B cell (primary cell): ENCODE data around the gene C20orf173. TPM values are rescaled to one million over a fixed set of nuclear protein-coding genes. Genes with fewer than 3 reads are reported as not detected.

Source experiments
- ATAC-seq: fragments of 200-7000 bp; cut with Tn5 transposase; one replicate; pipeline ENCODE4 v1.10.0; 2021; ENCODE audit warnings: low read depth, mild to moderate bottlenecking, moderate number of reproducible peaks, moderate library complexity
- CTCF ChIA-PET: fragments of 350-600 bp; sonication (Branson Sonifier 250); formaldehyde crosslinking; loops from one replicate; lab custom pipeline; 2021; ENCODE audit warnings: antibody characterized with exemption, inconsistent platforms; lab: Charles Lee
- POLR2A ChIA-PET: fragments of 350-600 bp; sonication (Branson Sonifier 250); formaldehyde crosslinking; loops from one replicate; lab custom pipeline; 2021; ENCODE audit warnings: antibody characterized with exemption; lab: Charles Lee
- DNase-seq: peaks from one replicate; pipeline ENCODE4 v3.0.0; 2013
- H2AFZ ChIP-seq: 2 replicates; pipeline ENCODE4 v1.6.1; 2012; ENCODE audit warnings: mild to moderate bottlenecking, low read depth, low read length; ENCODE audit not compliant: insufficient read depth, poor library complexity, severe bottlenecking
- H3K27ac ChIP-seq, 2 donors: 1 replicate in 1 of 2; 2 replicates in 1 of 2; pipeline ENCODE4 v1.5.1; 2012 to 2013; ENCODE audit warnings: low read length in 2 of 2, mild to moderate bottlenecking in 2 of 2, moderate library complexity in 1 of 2
- H3K27me3 ChIP-seq, 4 experiments: fragments of 200-600 bp in 1 of 4; sonication (generic) in 1 of 4; replicated peaks in 1 of 4; 1 replicate in 2 of 4; 2 replicates in 2 of 4; pipeline versions ENCODE4 v1.6.1 to v1.7.0; 2013 to 2016; ENCODE audit warnings: low read length in 3 of 4, mild to moderate bottlenecking in 2 of 4, mixed read lengths in 1 of 4, moderate library complexity in 1 of 4; ENCODE audit not compliant: insufficient read depth in 4 of 4, control insufficient read depth in 3 of 4; ENCODE audit errors: control extremely low read depth in 1 of 4
- H3K36me3 ChIP-seq, 2 experiments: replicated peaks in 1 of 2; 1 replicate in 1 of 2; 2 replicates in 1 of 2; pipeline versions ENCODE4 v1.6.1 to v1.7.1; 2013; ENCODE audit warnings: low read length in 1 of 2; ENCODE audit not compliant: insufficient read depth in 2 of 2, control insufficient read depth in 1 of 2; ENCODE audit errors: control extremely low read depth in 1 of 2, extremely low read depth in 1 of 2
- H3K4me1 ChIP-seq, 2 donors: fragments of 200-600 bp in 1 of 2; sonication (generic) in 1 of 2; 1 replicate in 1 of 2; 2 replicates in 1 of 2; pipeline versions ENCODE4 v1.5.1 to v1.6.1; 2013 to 2017; ENCODE audit warnings: low read length in 2 of 2; ENCODE audit not compliant: control insufficient read depth in 2 of 2, insufficient read depth in 2 of 2
- H3K4me2 ChIP-seq: replicated peaks from 2 replicates; pipeline ENCODE3; 2012; ENCODE audit warnings: mild to moderate bottlenecking, low read depth, low read length; ENCODE audit not compliant: poor library complexity, severe bottlenecking
- H3K4me3 ChIP-seq, 5 experiments: fragments of 200-600 bp in 1 of 5; sonication (generic) in 1 of 5; 1 replicate in 3 of 5; 2 replicates in 2 of 5; pipeline versions ENCODE4 v1.5.1 to v1.7.0; 2011 to 2016; ENCODE audit warnings: low read length in 4 of 5, mild to moderate bottlenecking in 4 of 5, low read depth in 2 of 5, control low read depth in 1 of 5, moderate library complexity in 1 of 5; ENCODE audit not compliant: insufficient read depth in 1 of 5; ENCODE audit errors: control extremely low read depth in 1 of 5, extremely low read depth in 1 of 5
- H3K79me2 ChIP-seq: fragments of 200-600 bp; sonication (generic); one replicate; pipeline ENCODE4 v1.6.0; 2016; ENCODE audit warnings: low read length; ENCODE audit not compliant: control insufficient read depth, insufficient read depth
- H3K9ac ChIP-seq: fragments of 200-600 bp; sonication (generic); 2 replicates; pipeline ENCODE4 v1.6.1; 2017; ENCODE audit warnings: mild to moderate bottlenecking, low read length, moderate library complexity
- H3K9me3 ChIP-seq, 3 donors: one replicate each; pipeline versions ENCODE4 v1.6.1 to v1.7.1; 2013; ENCODE audit warnings: low read length in 2 of 3; ENCODE audit not compliant: control insufficient read depth in 2 of 3, insufficient read depth in 1 of 3; ENCODE audit errors: control extremely low read depth in 1 of 3
- H4K20me1 ChIP-seq: 2 replicates; pipeline ENCODE4 v1.6.0; 2012; ENCODE audit warnings: mild to moderate bottlenecking, low read length; ENCODE audit not compliant: insufficient read depth, control insufficient read depth, poor library complexity, severe bottlenecking
- H3K27ac Mint-ChIP-seq: one replicate; pipeline ENCODE4 v1.8.0; 2021; ENCODE audit warnings: mixed read lengths
- H3K27me3 Mint-ChIP-seq: one replicate; pipeline ENCODE4 v1.8.0; 2021; ENCODE audit warnings: mixed read lengths
- H3K4me1 Mint-ChIP-seq: one replicate; pipeline ENCODE4 v1.8.0; 2021; ENCODE audit warnings: mixed read lengths
- H3K4me3 Mint-ChIP-seq: one replicate; pipeline ENCODE4 v1.8.0; 2021; ENCODE audit warnings: mixed read lengths
- H3K9me3 Mint-ChIP-seq: one replicate; pipeline ENCODE4 v1.8.0; 2022; ENCODE audit warnings: mixed read lengths; ENCODE audit not compliant: insufficient read depth
- CTCF ChIP-seq: fragments of 200-600 bp; IDR thresholded peaks from one replicate; pipeline ENCODE4 v1.8.0; 2022; ENCODE audit warnings: antibody characterized with exemption, mild to moderate bottlenecking
- EZH2 ChIP-seq: IDR thresholded peaks from 2 replicates; pipeline ENCODE4 v1.6.1; 2012; ENCODE audit warnings: borderline replicate concordance, low read depth, mild to moderate bottlenecking, moderate library complexity, low read length; ENCODE audit not compliant: insufficient read depth, poor library complexity, severe bottlenecking
- WGBS: methylation state at CpG from one replicate; pipeline ENCODE4 v1.1.5; 2013; ENCODE audit warnings: missing lambda C conversion rate; ENCODE audit not compliant: insufficient coverage; 5-methylcytosine and 5-hydroxymethylcytosine counted together
- intact Hi-C: fragments of 100-400 bp; cut with micrococcal nuclease; formaldehyde crosslinking; loops from one replicate; pipeline ENCODE4 v1.10.0; 2022
- polyA plus RNA-seq: library from polyadenylated mRNA; depleted of rRNA; stranded (reverse); fragments of >200 nt; gene quantifications from 2 replicates; pipeline ENCODE4 v1.2.3, GENCODE V29; 2012
- total RNA-seq, 2 donors: library from RNA; stranded (reverse); fragments of 120-200 nt in 1 of 2; gene quantifications; 1 replicate in 1 of 2; 2 replicates in 1 of 2; pipeline versions ENCODE4 v1.2.3 to v1.2.4, GENCODE V29; 2013 to 2022

The C20orf173 gene
- total and polyA plus RNA-seq, 2 donors (not counting 1 experiment from before 2014, with no cell fraction given) = not detected

GRCh38 chr20:35503281-35503680 lies 26.2 kb downstream of the C20orf173 start:
- H3K27me3 ChIP-seq = no peaks in the 10 kb centered on the region
- ChIA-PET CTCF (interaction anchor here (1.1 to 3.5 kb wide), 7 partner anchors 7 to 56 kb away, joined by 3 to 15 read pairs (median 5); no protein-coding TSS in a partner anchor), POLR2A (interaction anchor here (1.6 to 2.3 kb wide), 3 partner anchors 12 to 48 kb away, joined by 4 to 7 read pairs (median 5); partner anchors contain the start of gene CEP250)
- TF ChIP-seq CTCF = no peak
- no peak for TF ChIP-seq EZH2
- H3K36me3 ChIP-seq = peaks cover 13 to 77% of the 10 kb centered on the region in 2 experiments
- H3K4me3 ChIP-seq = no peak overlapping the region
- peak overlapping the region; percentile 57 for H3K4me2 ChIP-seq
- H2AFZ ChIP-seq = no peak overlapping the region
- peaks cover 49% of the 10 kb centered on the region for H3K79me2 ChIP-seq
- no peaks in the 10 kb centered on the region for H3K27me3 Mint-ChIP-seq
- peaks cover 65% of the 10 kb centered on the region for H3K4me1 Mint-ChIP-seq
- WGBS = over 99% methylated on average over 10 of the region's 10 CpGs
- H3K9me3 ChIP-seq = no peaks in the 10 kb centered on the region
- no peak overlapping the region for H3K9ac ChIP-seq
- H3K27ac ChIP-seq = no peak overlapping the region
- no peak for ATAC-seq
- H3K9me3 Mint-ChIP-seq = no peaks in the 10 kb centered on the region
- H4K20me1 ChIP-seq = peaks cover 53% of the 10 kb centered on the region
- peaks cover 53 to 62% of the 10 kb centered on the region in 2 donors for H3K4me1 ChIP-seq
- H3K27ac Mint-ChIP-seq = peak overlapping the region; percentile 84
- no peak for DNase-seq
- intact Hi-C loops = no loop called here
- no peak overlapping the region for H3K4me3 Mint-ChIP-seq

- no peaks in the 10 kb centered on the region for H3K9me3 ChIP-seq
- H3K4me1 Mint-ChIP-seq = peaks cover 57% of the 10 kb centered on the region
- TF ChIP-seq CTCF (no peak), EZH2 (no peak)
- H3K79me2 ChIP-seq = peaks cover 45% of the 10 kb centered on the region
- DNase-seq (peak; percentile 86), ATAC-seq (peak; percentile 94)
- intact Hi-C loops = loop anchor here (1.0 kb wide), 3 partner anchors 11 to 39 kb away; no protein-coding TSS in a partner anchor
- CTCF ChIA-PET = interaction anchor here (0.7 to 3.5 kb wide), 10 partner anchors 8 to 490 kb away, joined by 3 to 15 read pairs (median 5); no protein-coding TSS in a partner anchor
- H4K20me1 ChIP-seq = peaks cover 55% of the 10 kb centered on the region
- no peaks in the 10 kb centered on the region for H3K27me3 ChIP-seq
- no peak overlapping the region for H3K4me3 ChIP-seq
- peak overlapping the region; percentile 84 for H3K27ac Mint-ChIP-seq
- peak overlapping the region; percentile 54 for H3K4me3 Mint-ChIP-seq
- peaks cover 44 to 53% of the 10 kb centered on the region in 2 donors for H3K4me1 ChIP-seq
- H2AFZ ChIP-seq = no peak overlapping the region
- H3K9me3 Mint-ChIP-seq = no peaks in the 10 kb centered on the region
- H3K27me3 Mint-ChIP-seq = no peaks in the 10 kb centered on the region
- WGBS = 4% methylated on average over 8 of the region's 8 CpGs
- H3K27ac ChIP-seq = peak overlapping the region in 1 of 2 donors; percentile 68
- H3K9ac ChIP-seq = no peak overlapping the region
- peak overlapping the region; percentile 57 for H3K4me2 ChIP-seq
- POLR2A ChIA-PET = interaction anchor here (1.6 to 2.3 kb wide), 3 partner anchors 11 to 47 kb away, joined by 4 to 7 read pairs (median 5); partner anchors contain the start of gene CEP250
- H3K36me3 ChIP-seq = peaks cover 13 to 77% of the 10 kb centered on the region in 2 experiments
These were observed 27.1 kb downstream of the C20orf173 start for GRCh38 chr20:35502352-35502751.
